T-cell (primary cell): ENCODE results near the gene TPD52L1. TPM values are rescaled to one million over a fixed set of nuclear protein-coding genes. Genes with fewer than 3 reads are reported as not detected.

ENCODE experiments used
- ATAC-seq, 4 experiments: fragments of 200-7000 bp in 3 of 4; fragments of 150-1000 bp in 1 of 4; cut with Tn5 transposase; replicated peaks in 1 of 4; 1 replicate in 3 of 4; 2 replicates in 1 of 4; pipeline ENCODE4 v1.10.0; 2021; ENCODE audit warnings: moderate library complexity in 3 of 4, mild to moderate bottlenecking in 2 of 4, moderate number of reproducible peaks in 1 of 4
- CTCF ChIA-PET, 2 donors: fragments of 300-600 bp; sonication (Branson Sonifier 250); formaldehyde crosslinking; loops; one replicate each; lab custom pipeline; 2022; ENCODE audit warnings: antibody characterized with exemption in 2 of 2; lab: Charles Lee
- POLR2A ChIA-PET, 2 donors: fragments of 300-600 bp; sonication (Branson Sonifier 250); formaldehyde crosslinking; loops; one replicate each; lab custom pipeline; 2022; ENCODE audit warnings: antibody characterized with exemption in 2 of 2; lab: Charles Lee
- DNase-seq, 35 experiments: peaks; one replicate each; pipeline versions ENCODE4 v3.0.0 to v3.0.0-alpha.2; 2013 to 2023
- H3K27ac ChIP-seq: one replicate; pipeline ENCODE4 v1.5.1; 2013; ENCODE audit warnings: low read length
- H3K27me3 ChIP-seq, 2 experiments: replicated peaks in 1 of 2; 1 replicate in 1 of 2; 2 replicates in 1 of 2; pipeline versions ENCODE4 v1.6.1 to v1.7.0; 2013; ENCODE audit warnings: low read length in 1 of 2, mixed read lengths in 1 of 2; ENCODE audit not compliant: control insufficient read depth in 2 of 2, insufficient read depth in 2 of 2; ENCODE audit errors: extremely low read depth in 1 of 2
- H3K36me3 ChIP-seq, 2 donors: 1 replicate in 1 of 2; 2 replicates in 1 of 2; pipeline versions ENCODE4 v1.6.1 to v1.7.0; 2013; ENCODE audit warnings: low read length in 1 of 2; ENCODE audit not compliant: control insufficient read depth in 2 of 2, insufficient read depth in 1 of 2; ENCODE audit errors: extremely low read depth in 1 of 2
- H3K4me1 ChIP-seq, 2 experiments: 1 replicate in 1 of 2; 2 replicates in 1 of 2; pipeline versions ENCODE4 v1.6.1 to v1.7.0; 2013; ENCODE audit warnings: low read length in 2 of 2, mixed read lengths in 1 of 2; ENCODE audit not compliant: insufficient read depth in 2 of 2, control insufficient read depth in 1 of 2; ENCODE audit errors: extremely low read depth in 1 of 2
- H3K4me3 ChIP-seq, 2 donors: 1 replicate in 1 of 2; 2 replicates in 1 of 2; pipeline versions ENCODE4 v1.5.1 to v1.7.0; 2013; ENCODE audit warnings: mild to moderate bottlenecking in 2 of 2, low read length in 1 of 2, moderate library complexity in 1 of 2; ENCODE audit not compliant: control insufficient read depth in 1 of 2; ENCODE audit errors: extremely low read depth in 1 of 2
- H3K9me3 ChIP-seq: 2 replicates; pipeline ENCODE4 v1.7.0; 2013
- H3K27ac Mint-ChIP-seq, 2 donors: one replicate each; pipeline ENCODE4 v1.8.0; 2020 to 2021; ENCODE audit warnings: mild to moderate bottlenecking in 2 of 2, mixed read lengths in 2 of 2
- H3K27me3 Mint-ChIP-seq, 2 donors: one replicate each; pipeline ENCODE4 v1.8.0; 2021 to 2022; ENCODE audit warnings: mixed read lengths in 2 of 2
- H3K36me3 Mint-ChIP-seq: one replicate; pipeline ENCODE4 v1.8.0; 2021; ENCODE audit warnings: mixed read lengths
- H3K4me1 Mint-ChIP-seq, 3 donors: one replicate each; pipeline ENCODE4 v1.8.0; 2020 to 2022; ENCODE audit warnings: mixed read lengths in 3 of 3, mild to moderate bottlenecking in 1 of 3
- H3K4me3 Mint-ChIP-seq, 3 donors: one replicate each; pipeline ENCODE4 v1.8.0; 2020 to 2022; ENCODE audit warnings: mild to moderate bottlenecking in 3 of 3, mixed read lengths in 3 of 3, moderate library complexity in 3 of 3
- H3K9me3 Mint-ChIP-seq, 3 donors: one replicate each; pipeline ENCODE4 v1.8.0; 2020 to 2022; ENCODE audit warnings: mixed read lengths in 3 of 3
- WGBS: methylation state at CpG from one replicate; pipeline ENCODE4 v1.1.5; 2013; ENCODE audit warnings: missing lambda C conversion rate; ENCODE audit not compliant: insufficient coverage; 5-methylcytosine and 5-hydroxymethylcytosine counted together
- total RNA-seq, 35 experiments: library from RNA in 6 of 35; stranded (reverse) in 6 of 35; fragments of 120-200 nt in 1 of 35; gene quantifications; one replicate each; pipeline versions ENCODE4 v1.2.1 to v1.2.4 and lab custom pipeline; 2013 to 2026

The TPD52L1 gene
- total RNA-seq, 5 donors from 2014 or later (not counting 1 experiment from before 2014, with no cell fraction given): 0.20 to 0.89 (median 0.47) TPM; not detected in 1

GRCh38 chr6:125248136-125248535 is 94.6 kb downstream of the TPD52L1 start:
- no peak overlapping the region for H3K27ac Mint-ChIP-seq
- no peaks in the 10 kb centered on the region for H3K36me3 Mint-ChIP-seq
- POLR2A ChIA-PET: interaction anchor here in 1 of 2 donors (0.7 kb wide), 1 partner anchor 286 kb away, joined by 3 read pairs; no protein-coding TSS in a partner anchor
- Histone ChIP-seq H3K27me3 (peaks cover 0 to 14% of the 10 kb centered on the region in 2 experiments), H3K4me1 (no peaks in the 10 kb centered on the region), H3K9me3 (no peaks in the 10 kb centered on the region), H3K4me3 (no peak overlapping the region), H3K27ac (no peak overlapping the region), H3K36me3 (no peaks in the 10 kb centered on the region)
- no peak overlapping the region for H3K4me3 Mint-ChIP-seq
- peaks cover 2 to 5% (median 4%) of the 10 kb centered on the region in 3 donors for H3K9me3 Mint-ChIP-seq
- DNase-seq: no peak
- peaks cover 17 to 18% of the 10 kb centered on the region in 2 donors for H3K27me3 Mint-ChIP-seq
- CTCF ChIA-PET: no interaction called here
- WGBS: no CpG with 5 or more reads among the region's 7 CpGs
- H3K4me1 Mint-ChIP-seq: no peaks in the 10 kb centered on the region
- no peak for ATAC-seq

- H3K4me1 Mint-ChIP-seq: no peaks in the 10 kb centered on the region
- H3K27ac Mint-ChIP-seq: no peak overlapping the region
- ChIA-PET POLR2A (no interaction called here), CTCF (no interaction called here)
- H3K4me3 Mint-ChIP-seq: no peak overlapping the region
- no peak overlapping the region for H3K27ac ChIP-seq
- no peaks in the 10 kb centered on the region for H3K36me3 Mint-ChIP-seq
- H3K9me3 Mint-ChIP-seq: no peaks in the 10 kb centered on the region
- H3K4me3 ChIP-seq: no peak overlapping the region
- peaks cover 16% of the 10 kb centered on the region in 2 donors for H3K27me3 Mint-ChIP-seq
- peaks cover 0 to 4% of the 10 kb centered on the region in 2 experiments for H3K27me3 ChIP-seq
- DNase-seq (no peak), ATAC-seq (no peak)
- H3K36me3 ChIP-seq: no peaks in the 10 kb centered on the region
- no peaks in the 10 kb centered on the region for H3K9me3 ChIP-seq
- H3K4me1 ChIP-seq: no peaks in the 10 kb centered on the region
- WGBS: no CpG with 5 or more reads among the region's 1 CpG
Observed at GRCh38 chr6:125250511-125250910, 96.9 kb downstream of the TPD52L1 start.

- H3K9me3 ChIP-seq: no peaks in the 10 kb centered on the region
- H3K4me3 ChIP-seq: no peak overlapping the region
- ChIA-PET CTCF (no interaction called here), POLR2A (no interaction called here)
- H3K4me1 ChIP-seq: no peaks in the 10 kb centered on the region
- H3K27ac ChIP-seq: no peak overlapping the region
- Mint-ChIP-seq H3K36me3 (no peaks in the 10 kb centered on the region), H3K4me3 (peak overlapping the region in 1 of 3 donors; percentile 24), H3K27ac (peak overlapping the region in 1 of 2 donors; percentile 58), H3K9me3 (no peaks in the 10 kb centered on the region), H3K27me3 (peaks cover 9 to 10% of the 10 kb centered on the region in 2 donors), H3K4me1 (no peaks in the 10 kb centered on the region)
- ATAC-seq: peak in 1 of 4 experiments; percentile 43
- no peak for DNase-seq
- 84% methylated on average over 4 of the region's 6 CpGs for WGBS
- no peaks in the 10 kb centered on the region for H3K36me3 ChIP-seq
- H3K27me3 ChIP-seq: no peaks in the 10 kb centered on the region
Observed at GRCh38 chr6:125251516-125252220, 98.1 kb downstream of the TPD52L1 start.

GRCh38 chr6:125252891-125253290 is 99.3 kb downstream of the TPD52L1 start:
- POLR2A ChIA-PET: no interaction called here
- peaks cover 4 to 6% of the 10 kb centered on the region in 2 donors for H3K27me3 Mint-ChIP-seq
- no peaks in the 10 kb centered on the region for H3K9me3 ChIP-seq
- H3K36me3 ChIP-seq: no peaks in the 10 kb centered on the region
- no peak overlapping the region for H3K27ac ChIP-seq
- ATAC-seq (no peak), DNase-seq (no peak)
- no peaks in the 10 kb centered on the region for H3K4me1 Mint-ChIP-seq
- WGBS: no CpG with 5 or more reads among the region's 1 CpG
- CTCF ChIA-PET: no interaction called here
- no peaks in the 10 kb centered on the region for H3K27me3 ChIP-seq
- no peak overlapping the region for H3K27ac Mint-ChIP-seq
- no peaks in the 10 kb centered on the region for H3K36me3 Mint-ChIP-seq
- H3K4me3 ChIP-seq: no peak overlapping the region
- H3K4me3 Mint-ChIP-seq: no peak overlapping the region
- H3K4me1 ChIP-seq: no peaks in the 10 kb centered on the region
- H3K9me3 Mint-ChIP-seq: no peaks in the 10 kb centered on the region

- ChIA-PET POLR2A (no interaction called here), CTCF (no interaction called here)
- Histone ChIP-seq H3K27ac (no peak overlapping the region), H3K27me3 (no peaks in the 10 kb centered on the region), H3K9me3 (no peaks in the 10 kb centered on the region), H3K4me1 (no peaks in the 10 kb centered on the region), H3K36me3 (no peaks in the 10 kb centered on the region), H3K4me3 (no peak overlapping the region)
- ATAC-seq (no peak), DNase-seq (no peak)
- H3K4me3 Mint-ChIP-seq: no peak overlapping the region
- H3K4me1 Mint-ChIP-seq: no peaks in the 10 kb centered on the region
- H3K36me3 Mint-ChIP-seq: no peaks in the 10 kb centered on the region
- peaks cover 0 to 3% of the 10 kb centered on the region in 2 donors for H3K27me3 Mint-ChIP-seq
- H3K27ac Mint-ChIP-seq: no peak overlapping the region
- no peaks in the 10 kb centered on the region for H3K9me3 Mint-ChIP-seq
- 100% methylated on average over 1 of the region's 2 CpGs for WGBS
Observed at GRCh38 chr6:125253881-125254280, 100.3 kb downstream of the TPD52L1 start.

GRCh38 chr6:125254321-125254720 is 100.7 kb downstream of the TPD52L1 start:
- peaks cover 0 to 3% of the 10 kb centered on the region in 2 donors for H3K27me3 Mint-ChIP-seq

More at GRCh38 chr6:125254321-125254720, 100.7 kb downstream of the TPD52L1 start:
- H3K4me3 Mint-ChIP-seq: no peak overlapping the region
- no peaks in the 10 kb centered on the region for H3K9me3 ChIP-seq
- no peaks in the 10 kb centered on the region for H3K4me1 Mint-ChIP-seq
- H3K36me3 Mint-ChIP-seq: no peaks in the 10 kb centered on the region
- H3K36me3 ChIP-seq: no peaks in the 10 kb centered on the region
- DNase-seq (no peak), ATAC-seq (no peak)
- ChIA-PET POLR2A (no interaction called here), CTCF (no interaction called here)
- H3K27me3 ChIP-seq: no peaks in the 10 kb centered on the region
- no peak overlapping the region for H3K4me3 ChIP-seq
- H3K27ac Mint-ChIP-seq: no peak overlapping the region
- H3K4me1 ChIP-seq: no peaks in the 10 kb centered on the region
- H3K9me3 Mint-ChIP-seq: no peaks in the 10 kb centered on the region
- no CpG with 5 or more reads among the region's 3 CpGs for WGBS
- H3K27ac ChIP-seq: no peak overlapping the region
